PFSK-1 (cell line): ENCODE measurements around the gene SEMG1.

ENCODE experiments used
- POLR2AphosphoS5 ChIP-seq: IDR thresholded peaks from 2 replicates; pipeline ENCODE4 v1.6.1; 2012; ENCODE audit warnings: low read depth, mild to moderate bottlenecking, control low read depth, low read length, moderate library complexity
- TAF1 ChIP-seq: IDR thresholded peaks from 2 replicates; pipeline ENCODE4 v1.6.1; 2012; ENCODE audit warnings: low read length, control low read depth, borderline replicate concordance; ENCODE audit not compliant: insufficient read depth
- TF ChIP-seq, protein P1 (sequence below), 2 experiments: IDR thresholded peaks; 2 replicates each; pipeline versions ENCODE4 v1.6.1 to v1.8.0; 2011 to 2012; ENCODE audit warnings: low read depth in 2 of 2, low read length in 2 of 2, control low read depth in 1 of 2, inconsistent platforms in 1 of 2, mild to moderate bottlenecking in 1 of 2, moderate library complexity in 1 of 2; ENCODE audit not compliant: insufficient read depth in 1 of 2

DNA sequence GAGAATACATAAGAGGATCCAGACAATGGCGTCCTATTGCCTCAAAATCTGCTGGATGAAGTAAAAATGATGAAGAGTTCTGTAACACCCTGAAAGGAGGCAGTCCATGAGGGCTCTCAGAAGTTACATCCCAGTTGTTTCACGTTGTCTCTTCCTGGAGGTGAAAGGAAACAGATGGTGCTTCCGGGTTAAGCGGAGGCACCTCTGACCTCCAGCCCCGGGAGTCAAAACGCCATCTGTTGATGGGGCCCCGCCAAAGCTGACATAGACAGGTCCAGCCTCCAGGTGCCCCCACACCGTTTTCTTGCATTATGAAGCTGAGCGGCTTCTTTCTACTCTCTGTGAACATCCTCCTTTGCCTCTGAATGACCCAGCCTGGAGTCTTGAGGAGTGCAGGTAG, 23.8 kb downstream of the SEMG1 start:
- TF ChIP-seq, protein P1, sequence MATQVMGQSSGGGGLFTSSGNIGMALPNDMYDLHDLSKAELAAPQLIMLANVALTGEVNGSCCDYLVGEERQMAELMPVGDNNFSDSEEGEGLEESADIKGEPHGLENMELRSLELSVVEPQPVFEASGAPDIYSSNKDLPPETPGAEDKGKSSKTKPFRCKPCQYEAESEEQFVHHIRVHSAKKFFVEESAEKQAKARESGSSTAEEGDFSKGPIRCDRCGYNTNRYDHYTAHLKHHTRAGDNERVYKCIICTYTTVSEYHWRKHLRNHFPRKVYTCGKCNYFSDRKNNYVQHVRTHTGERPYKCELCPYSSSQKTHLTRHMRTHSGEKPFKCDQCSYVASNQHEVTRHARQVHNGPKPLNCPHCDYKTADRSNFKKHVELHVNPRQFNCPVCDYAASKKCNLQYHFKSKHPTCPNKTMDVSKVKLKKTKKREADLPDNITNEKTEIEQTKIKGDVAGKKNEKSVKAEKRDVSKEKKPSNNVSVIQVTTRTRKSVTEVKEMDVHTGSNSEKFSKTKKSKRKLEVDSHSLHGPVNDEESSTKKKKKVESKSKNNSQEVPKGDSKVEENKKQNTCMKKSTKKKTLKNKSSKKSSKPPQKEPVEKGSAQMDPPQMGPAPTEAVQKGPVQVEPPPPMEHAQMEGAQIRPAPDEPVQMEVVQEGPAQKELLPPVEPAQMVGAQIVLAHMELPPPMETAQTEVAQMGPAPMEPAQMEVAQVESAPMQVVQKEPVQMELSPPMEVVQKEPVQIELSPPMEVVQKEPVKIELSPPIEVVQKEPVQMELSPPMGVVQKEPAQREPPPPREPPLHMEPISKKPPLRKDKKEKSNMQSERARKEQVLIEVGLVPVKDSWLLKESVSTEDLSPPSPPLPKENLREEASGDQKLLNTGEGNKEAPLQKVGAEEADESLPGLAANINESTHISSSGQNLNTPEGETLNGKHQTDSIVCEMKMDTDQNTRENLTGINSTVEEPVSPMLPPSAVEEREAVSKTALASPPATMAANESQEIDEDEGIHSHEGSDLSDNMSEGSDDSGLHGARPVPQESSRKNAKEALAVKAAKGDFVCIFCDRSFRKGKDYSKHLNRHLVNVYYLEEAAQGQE (IDR thresholded peaks at IDR 0.05; ENCODE audit: insufficient read depth in 1 of 2, low read depth in 2 of 2, low read length in 2 of 2): no peak
- TF ChIP-seq POLR2AphosphoS5 (no peak), TAF1 (no peak)
